Measurements from ENCODE around the gene ELP4.

DNA sequence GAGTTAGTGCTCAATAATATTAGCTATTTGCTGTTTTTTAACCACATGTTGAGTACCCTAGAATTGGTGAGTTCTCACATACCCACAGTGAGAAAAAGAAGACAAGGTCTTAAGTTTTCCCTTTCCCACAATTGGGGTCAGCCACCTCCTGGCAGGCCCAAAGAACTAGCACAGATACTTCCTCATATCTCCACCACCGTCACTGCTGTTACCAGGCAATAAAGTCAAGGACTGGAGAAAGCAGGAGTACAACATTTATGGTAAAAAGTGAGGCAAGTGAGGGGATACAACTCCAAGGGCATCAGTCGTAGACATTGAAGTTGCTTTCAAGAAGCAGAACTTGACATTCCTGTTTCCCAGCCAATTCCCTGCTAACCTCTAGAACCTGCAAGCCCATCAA, 19.6 kb downstream of the ELP4 start:
- TF ChIP-seq EZH2 (IDR thresholded peaks at IDR 0.05; ENCODE audit: borderline replicate concordance, low read length) = no peak
- TF ChIP-seq, protein P1, sequence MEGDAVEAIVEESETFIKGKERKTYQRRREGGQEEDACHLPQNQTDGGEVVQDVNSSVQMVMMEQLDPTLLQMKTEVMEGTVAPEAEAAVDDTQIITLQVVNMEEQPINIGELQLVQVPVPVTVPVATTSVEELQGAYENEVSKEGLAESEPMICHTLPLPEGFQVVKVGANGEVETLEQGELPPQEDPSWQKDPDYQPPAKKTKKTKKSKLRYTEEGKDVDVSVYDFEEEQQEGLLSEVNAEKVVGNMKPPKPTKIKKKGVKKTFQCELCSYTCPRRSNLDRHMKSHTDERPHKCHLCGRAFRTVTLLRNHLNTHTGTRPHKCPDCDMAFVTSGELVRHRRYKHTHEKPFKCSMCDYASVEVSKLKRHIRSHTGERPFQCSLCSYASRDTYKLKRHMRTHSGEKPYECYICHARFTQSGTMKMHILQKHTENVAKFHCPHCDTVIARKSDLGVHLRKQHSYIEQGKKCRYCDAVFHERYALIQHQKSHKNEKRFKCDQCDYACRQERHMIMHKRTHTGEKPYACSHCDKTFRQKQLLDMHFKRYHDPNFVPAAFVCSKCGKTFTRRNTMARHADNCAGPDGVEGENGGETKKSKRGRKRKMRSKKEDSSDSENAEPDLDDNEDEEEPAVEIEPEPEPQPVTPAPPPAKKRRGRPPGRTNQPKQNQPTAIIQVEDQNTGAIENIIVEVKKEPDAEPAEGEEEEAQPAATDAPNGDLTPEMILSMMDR (conservative IDR thresholded peaks at IDR 0.05 in 1 of 2, IDR thresholded peaks at IDR 0.05 in 1 of 2; ENCODE audit: extremely low read depth in 1 of 2, insufficient read depth in 1 of 2, low read depth in 1 of 2, low read length in 2 of 2) = no peak

Measured in mammary epithelial cell (primary cell).